DMS53 treated with DMSO at 0.1 percent for 48 hours (cell line): ENCODE data around the gene MALL.
"Not testable (repeated sequence)": the region's sequence is repeated elsewhere in the genome, so short reads cannot be mapped to it uniquely, and the experiment has no call there.

Experiments
- DNase-seq: peaks from one replicate; lab custom pipeline; 2025; ENCODE audit not compliant: unreplicated experiment; lab: John Stamatoyannopoulos, UW

Gene MALL

DNA sequence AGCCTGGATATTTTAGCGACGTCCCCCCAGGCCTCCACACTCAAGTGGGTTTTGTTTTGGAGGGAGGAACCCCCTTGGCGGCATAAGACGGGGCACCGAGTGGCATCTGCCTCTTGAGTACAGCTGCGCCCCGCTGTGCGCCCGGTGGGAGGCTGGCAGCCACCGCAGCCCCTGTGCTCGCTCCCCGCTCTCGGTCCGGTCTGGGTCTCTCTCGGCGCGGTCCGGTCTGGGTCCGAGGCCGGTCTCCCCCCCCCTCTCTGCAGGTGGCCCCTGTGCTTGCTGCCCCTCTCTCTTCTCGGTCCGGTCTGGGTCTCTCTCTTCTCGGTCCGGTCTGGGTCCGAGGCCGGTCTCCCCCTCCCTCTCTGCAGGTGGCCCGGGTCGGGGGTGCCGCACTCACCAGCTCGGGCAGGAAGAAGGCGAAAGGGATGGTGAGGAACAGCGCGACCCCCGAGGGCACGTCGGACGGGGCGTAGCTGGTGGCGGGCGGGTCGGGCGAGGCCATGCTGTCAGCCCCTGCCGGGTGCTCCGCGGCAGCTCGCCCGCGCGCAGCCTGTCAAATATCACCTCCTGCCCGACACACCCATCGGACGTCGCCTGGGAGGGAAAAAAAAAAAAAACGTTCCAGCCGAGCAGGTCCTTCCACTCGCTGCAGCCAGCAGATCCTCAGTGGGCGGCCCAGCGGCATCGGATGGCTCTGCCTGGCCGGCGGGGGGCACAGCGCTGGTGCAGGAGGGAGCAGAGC, at the start of gene MALL:
MALL (minus strand) TSS at position 532 of the 742 bp plus-strand sequence; CDS start at position 502, 30 bp downstream.
- DNase-seq, result peak; percentile 64

DNA sequence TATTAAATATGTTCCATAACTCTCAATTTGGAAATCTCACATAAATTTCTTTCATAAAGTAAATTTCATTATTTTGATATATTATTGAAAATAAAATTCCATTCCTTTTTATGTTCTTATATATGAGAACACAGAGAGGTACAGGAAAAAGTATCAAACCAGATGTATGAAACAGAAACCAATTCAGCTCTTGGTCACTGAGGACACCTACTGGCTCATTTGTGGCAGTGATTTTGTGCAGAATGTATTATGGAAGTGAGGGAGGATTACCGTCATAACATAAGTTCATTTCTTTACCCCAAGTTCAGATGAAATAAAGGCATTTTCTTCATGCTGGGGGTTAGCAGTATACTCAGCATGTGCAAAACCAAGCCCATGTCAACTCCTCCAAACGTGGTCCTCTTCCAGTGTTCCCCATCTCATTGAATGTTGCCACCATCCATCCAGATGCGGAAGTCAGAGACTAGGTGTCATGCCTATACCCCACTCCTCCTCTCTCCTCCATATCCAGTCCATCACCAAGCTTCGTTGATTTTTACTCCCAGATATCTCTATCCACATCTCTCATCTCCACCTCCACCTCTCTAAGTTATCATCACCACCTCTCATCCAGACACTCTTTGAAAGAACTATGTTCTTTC, 41.7 kb upstream of the MALL start:
- peak; percentile 70 for DNase-seq

DNA sequence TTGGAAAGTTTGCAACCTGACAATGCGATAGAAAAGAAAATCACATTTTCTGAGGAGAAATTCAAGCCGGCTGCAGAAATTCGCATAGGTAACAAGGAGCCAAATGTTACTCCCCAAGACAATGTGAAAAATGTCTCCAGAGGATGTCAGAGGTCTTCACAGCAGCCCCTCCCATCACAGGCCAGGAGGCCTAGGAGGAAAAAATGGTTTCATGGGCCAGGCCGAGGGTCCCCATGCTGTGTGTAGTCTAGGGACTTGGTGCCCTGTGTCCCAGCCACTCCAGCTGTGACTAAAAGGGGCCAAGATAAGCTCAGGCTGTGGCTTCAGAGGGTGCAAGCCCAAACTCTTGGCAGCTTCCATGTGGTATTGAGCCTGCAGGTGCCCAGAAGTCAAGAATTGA, 39.2 kb upstream of the MALL start:
- DNase-seq, result not testable (repeated sequence)

DNA sequence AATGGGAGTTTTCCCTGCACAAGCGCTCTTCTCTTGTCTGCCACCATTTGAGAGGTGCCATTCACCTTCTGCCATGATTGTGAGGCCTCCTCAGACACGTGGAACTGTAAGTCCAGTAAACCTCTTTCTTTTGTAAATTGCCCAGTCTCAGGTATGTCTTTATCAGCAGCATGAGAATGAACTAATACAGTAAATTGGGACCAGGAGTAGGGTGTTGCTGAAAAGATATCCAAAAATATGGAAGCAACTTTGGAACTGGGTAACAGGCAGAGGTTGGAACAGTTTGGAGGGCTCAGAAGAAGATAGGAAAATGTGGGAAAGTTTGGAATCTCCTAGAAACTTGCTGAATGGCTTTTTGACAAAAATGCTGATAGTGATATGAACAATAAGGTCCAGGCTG, 38.6 kb upstream of the MALL start:
- not testable (repeated sequence) for DNase-seq

DNA sequence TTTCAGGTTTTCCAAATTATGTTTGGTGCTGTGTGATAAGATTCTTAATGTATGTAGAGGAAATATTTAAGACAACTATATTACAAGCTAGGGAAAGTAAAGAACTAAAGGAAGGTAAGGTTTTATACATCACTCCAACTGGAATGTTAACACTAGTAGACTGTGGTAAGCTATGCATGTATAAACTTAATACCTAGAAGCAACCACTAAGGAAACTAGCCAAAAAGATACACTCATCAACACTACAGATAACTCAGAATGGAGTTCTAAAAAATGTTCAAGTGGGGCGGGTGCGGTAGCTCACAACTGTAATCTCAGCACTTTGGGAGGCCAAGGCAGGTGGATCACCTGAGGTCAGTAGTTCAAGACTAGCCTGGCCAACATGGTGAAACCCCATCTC, 37.8 kb upstream of the MALL start:
- DNase-seq, result no peak

DNA sequence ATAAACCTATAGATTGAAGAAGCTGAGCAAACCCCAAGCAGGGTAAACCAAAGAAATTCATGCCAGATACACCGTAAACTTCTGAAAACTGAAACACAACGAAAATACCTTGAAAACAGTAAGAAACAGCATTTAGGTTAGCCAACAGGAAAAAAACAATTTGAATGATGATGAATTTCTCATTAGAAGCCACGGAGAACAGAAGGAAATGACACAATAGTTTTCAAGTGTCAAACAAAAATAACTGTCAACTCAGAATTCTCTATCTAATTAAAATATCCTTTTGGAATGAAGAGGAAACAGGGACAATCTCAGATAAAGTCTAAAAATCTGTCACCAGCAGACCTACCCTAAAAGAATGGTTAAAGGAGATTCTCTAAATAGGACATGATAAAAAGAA, 37.3 kb upstream of the MALL start:
- DNase-seq, result no peak

DNA sequence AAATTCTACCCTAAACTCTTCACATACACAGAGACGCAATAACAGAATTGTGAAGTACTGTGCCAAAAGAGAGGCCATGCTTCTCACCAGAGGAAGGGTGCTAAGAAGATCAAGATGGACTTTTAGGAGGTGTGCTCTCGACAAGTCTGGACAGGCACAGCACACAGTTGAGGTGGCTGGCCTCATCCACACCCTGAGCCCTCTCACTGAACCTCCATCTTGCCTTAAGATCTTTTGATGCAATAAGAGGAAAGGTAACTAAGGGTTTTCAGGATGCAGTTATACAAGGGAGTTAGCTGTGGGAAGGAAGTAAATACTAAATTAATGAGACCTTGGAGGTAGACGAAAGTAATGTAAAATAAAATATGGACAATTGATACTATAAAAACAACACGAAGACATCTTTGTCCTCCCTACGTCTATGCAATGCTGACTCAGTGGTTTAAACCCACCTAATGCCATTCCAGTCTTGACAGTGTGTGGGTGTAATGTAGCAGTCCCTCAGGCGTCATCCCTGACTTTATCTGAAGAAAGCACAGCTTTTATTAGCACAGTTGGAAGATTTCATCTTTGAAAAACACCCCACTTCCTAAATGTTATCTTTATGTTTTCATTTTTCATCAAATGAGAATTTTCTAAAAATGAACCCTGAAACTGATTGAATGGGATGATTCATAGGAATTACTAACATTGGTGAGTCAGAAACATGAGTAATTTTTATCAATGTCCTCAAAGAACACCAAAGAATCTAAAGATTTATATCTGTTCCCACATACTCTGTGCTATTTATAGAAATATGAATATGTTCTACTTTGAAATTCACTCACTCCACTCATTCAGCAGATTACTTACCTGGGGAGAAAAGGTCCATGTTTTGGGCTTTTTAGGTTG, 34.0 kb upstream of the MALL start:
- no peak for DNase-seq

DNA sequence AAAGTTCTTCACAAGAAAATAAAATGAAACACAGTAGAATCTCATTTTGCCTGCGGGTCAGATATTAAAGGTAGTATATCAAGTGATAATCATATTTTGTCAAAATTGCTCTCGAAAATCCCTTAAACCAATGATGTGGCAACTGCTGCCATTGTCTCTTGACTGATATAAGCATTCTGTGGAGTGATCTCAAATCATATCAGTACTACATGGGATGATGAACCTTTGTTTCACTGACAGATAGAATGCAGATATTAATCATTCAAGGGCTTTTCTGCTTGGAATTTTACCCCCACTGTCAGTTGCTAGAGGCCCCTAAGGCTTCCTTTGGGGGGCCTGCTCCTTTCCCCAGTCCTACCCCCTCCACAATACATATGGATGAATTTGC, 31.3 kb upstream of the MALL start:
- DNase-seq, result no peak

DNA sequence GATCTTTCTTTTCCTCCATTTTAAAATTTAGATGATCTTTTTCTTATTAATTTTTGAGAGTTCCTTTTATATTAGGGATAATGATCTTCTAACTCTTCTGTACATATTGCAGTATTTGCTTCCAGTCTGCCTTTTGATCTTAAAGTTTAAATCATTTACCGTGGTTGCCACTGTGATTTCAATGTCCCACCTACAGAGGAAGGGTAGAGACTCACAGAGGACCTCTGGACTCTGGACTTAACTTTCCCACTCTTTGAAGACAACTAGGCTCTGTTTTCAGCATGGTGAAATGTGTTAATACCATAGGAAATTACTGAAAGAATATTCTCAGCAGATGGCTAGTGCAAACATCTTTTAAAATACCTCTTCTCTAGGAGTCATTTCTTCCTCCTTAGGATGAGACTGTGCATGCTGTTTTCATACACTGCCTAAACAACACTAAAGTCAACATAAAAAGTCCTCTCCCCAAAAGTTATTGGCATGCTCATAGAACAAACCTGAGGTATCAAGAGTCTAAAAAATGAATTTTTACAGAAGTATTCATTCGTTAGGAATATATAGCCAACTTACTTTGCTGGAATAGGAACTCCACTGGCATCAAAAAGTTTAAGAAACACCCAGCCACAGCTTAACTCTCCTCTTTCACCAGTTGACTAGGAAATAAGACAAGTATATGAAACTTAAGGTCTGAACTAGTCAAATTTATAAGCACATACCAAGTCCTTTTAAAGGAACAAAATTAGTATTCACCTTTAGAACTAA, 30.7 kb upstream of the MALL start:
- DNase-seq, result no peak

DNA sequence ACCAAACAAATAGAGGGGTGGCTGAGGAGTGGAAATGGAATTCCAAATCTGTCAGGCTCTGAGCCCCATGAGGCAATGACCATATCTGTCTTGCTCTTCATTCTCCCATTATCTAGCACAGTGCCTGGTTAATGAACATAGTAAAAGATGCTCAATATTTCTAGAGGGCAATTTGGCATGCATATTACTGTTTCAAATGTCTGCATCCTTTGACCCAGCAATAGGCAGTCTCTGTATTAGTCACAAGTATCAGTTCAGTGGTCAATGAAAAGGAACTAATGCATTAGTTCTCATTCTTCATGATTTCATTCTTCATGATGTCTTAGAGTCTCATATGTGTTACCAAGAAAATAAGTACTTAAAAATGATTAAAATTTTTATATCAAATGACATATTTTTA, 28.4 kb upstream of the MALL start:
- DNase-seq, result no peak

DNA sequence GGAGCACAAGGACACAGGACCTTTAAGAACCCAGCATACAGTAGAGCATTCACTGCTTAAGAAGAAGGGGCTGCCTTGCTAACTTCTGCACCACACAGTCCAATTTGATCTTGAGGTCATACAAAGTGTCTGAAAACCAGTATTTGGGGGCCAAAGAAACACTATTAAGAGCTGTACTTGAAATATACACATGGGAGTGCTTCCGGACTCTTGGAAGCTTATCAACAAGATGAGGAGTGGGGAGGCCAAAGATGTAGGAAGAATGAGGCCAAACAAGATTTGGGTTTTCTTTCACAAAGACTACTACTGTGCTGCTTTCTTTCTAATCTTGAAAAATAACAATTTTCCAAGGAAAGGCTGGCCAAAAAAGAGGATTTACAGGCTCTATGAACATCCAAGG, 24.8 kb upstream of the MALL start:
- no peak for DNase-seq

DNA sequence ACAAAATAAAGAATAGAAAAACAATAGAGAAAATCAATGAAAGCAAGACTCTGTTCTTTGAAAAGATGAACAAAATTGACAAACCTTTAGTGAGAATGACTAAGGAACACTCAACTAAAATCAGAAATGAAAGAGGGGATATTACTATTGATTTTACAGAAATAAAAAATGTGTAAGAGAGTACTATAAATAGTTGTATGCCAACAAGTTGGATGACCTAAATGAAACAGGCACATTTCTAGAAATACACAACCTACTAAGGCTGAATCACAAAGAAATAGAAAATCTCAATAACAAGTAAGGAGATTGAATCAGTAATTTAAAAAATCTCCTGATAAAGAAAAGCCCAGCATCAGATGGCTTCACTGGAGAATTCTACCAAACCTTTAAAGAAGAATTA, 18.4 kb upstream of the MALL start:
- DNase-seq, result no peak

DNA sequence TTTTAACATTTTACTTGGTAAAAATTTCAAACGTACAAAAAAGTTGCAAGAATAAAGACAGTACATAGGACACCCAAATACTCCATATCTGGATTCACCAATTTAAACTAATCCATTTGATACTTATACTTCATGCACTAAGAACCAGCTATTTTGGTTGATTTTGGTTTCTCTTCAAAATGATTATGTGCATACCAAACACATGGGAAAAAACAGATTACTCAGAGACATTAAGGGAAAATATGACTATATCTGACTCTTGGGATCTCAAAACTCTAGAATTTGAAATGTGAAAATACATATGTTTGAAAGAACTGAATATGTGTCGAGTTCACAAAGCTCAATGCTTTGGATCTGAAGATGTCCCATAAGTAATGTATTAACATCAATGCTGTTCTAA, 15.5 kb upstream of the MALL start:
- no peak for DNase-seq

DNA sequence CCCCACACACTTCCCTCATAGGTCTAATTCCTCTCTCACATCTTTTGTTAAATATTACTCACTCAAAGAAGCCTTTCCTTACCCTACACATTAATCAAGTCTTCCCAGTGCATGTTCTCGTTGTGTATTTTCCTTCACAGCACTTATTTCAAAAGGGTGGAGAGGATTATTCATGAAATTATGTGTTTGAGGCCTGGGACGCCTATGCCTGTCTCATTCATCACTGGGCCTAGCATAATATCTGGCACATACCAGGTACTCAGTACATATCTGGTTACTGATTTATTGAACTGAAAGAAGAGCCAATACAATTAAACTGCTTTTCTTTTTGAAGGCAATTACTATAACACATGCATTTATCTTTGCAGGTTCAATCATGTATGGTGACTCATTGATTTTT, 15.1 kb upstream of the MALL start:
- no peak for DNase-seq

DNA sequence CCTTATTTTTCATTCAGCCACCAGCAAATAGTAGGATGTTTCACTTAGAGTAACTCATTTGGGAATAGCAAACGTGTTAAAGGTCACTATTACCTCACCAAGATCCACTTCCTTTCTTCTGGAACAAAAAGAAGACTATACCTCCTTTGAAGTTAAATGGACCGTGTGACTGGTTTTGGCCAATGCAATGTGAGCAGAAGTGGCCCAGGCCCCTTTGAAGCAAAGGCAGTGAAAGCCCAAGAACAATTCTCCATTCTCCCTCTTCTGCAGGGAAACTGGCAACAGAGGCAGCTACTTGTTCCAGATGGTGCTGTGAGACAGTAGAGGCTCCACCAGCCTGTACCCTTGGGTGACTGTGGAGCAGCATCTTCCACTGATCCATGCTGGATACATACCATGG, 11.3 kb upstream of the MALL start:
- DNase-seq, result no peak

DNA sequence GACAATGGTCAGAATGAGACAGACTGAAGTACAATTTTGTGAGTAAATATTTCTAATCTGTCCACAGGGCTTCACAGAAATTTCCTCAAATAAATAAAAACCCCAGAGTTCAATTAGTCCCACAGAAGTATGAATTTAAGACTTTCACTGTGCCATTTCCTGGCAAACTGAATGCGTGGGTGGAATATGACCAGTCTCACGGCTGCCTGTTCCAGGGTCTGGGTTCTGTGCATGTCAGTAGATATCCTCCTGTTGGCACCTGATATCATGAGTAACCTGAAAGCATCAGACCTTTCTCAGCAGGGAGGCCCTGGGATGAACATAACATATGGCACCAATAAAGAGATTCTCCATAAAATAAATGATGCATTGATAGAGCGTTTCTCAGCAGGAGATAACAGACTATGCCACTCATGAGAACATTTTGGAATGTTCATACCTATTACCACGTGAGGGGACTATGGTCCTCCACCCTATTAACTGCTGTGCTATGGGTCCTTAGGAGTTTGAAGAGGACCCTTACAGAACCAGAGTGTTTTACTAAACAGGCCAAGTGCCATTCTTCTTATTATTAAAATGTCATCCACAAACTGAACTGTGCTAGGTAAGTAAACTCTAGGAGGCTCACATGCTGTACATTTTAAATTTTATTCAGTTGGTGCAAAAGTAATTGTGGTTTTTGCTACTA, 10.6 kb upstream of the MALL start:
- no peak for DNase-seq

DNA sequence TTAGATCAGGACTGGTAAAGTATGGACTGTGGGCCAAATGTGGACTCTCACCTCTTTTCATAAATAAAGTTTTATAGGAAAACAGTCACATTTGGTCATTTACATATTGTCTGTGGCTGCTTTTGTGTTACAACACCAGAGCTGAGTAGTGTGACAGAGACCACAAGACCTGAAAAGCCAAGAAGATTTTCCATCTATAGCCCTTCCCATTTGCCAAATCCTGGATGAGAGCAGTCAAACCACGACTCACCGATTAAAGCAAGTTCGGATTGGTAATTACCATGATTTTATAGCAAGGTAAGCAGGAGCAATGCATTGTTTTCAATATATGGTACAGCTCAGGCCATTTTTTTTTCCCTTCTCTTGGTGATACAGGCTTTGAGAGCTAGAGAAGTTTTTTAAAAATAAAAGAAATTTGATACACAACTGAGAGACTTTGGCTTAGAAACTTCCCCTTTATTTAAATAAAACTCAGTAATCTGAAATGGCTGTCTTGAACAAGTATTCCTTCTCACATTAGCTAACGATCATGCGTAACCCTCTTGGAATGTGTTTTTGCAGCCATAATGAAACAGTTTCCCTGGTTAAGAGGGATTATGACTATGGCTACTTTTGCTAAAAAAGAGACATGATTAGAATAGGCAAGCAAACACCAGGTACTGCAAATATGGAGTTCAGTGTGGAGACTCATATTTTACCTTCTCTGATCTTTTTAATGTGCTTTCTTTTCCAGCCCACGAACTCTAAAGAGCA, 9.5 kb upstream of the MALL start:
- DNase-seq, result no peak

DNA sequence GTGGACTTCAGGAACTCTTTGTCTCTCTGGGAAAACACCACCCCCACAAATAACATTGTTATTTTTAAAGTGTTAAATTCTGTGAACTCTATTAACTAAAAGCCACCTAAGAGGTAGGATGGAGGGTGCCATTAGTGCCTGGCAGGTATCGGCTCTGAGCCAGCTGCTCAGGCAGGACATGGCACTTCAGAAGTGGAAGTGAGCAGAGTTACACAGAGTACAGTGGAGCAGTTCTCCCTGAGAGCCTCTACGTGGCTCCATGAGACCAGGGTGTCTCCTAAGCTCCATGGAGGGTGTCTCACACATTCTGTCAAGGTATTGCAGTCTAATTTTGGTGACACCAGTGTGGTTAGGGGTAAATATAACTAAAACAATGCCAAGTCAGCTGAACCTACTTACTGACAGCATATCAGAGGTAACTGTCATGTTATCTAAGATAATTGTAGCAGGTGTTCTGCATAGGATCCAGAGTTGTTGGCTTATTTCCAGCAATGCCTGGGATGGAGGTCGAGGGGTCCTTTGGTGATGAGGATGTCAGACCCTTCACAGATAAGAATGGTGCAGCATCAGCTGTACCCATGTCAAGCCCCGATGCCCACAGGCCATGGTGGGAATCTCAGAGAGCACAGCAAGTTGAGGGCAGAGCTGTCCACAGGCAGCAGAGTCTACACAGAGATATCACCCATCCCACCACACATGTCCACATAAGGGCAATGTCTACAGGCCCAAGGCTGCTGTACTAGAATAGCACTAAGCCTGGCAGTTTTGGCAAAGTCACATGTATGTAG, 8.6 kb upstream of the MALL start:
- no peak for DNase-seq

DNA sequence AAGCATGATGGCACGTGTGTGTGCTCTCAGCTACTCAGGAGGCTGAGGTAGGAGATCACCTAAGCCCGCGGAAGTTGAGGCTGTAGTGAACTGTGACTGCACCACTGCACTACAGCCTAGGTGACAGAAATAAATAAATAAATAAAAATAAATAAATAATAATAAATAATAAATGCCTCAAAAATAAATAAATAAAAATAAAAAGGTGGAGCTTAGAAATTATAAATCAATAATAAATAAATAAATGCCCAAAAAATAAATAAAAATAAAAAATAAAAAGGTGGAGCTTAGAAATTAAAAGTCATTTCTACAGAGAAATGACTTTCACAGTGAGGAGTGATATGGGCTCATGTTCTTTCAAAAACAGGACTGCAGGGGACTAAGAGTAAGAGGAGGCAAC, 6.0 kb upstream of the MALL start:
- DNase-seq, result no peak
